GM19193 (cell line): ENCODE results near the gene BEST1.

Experiments
- POLR2A ChIP-seq: IDR thresholded peaks from 4 replicates; pipeline ENCODE4 v1.6.1; 2011; ENCODE audit not compliant: insufficient read depth, insufficient read length; ENCODE audit errors: extremely low read depth

Gene BEST1

DNA sequence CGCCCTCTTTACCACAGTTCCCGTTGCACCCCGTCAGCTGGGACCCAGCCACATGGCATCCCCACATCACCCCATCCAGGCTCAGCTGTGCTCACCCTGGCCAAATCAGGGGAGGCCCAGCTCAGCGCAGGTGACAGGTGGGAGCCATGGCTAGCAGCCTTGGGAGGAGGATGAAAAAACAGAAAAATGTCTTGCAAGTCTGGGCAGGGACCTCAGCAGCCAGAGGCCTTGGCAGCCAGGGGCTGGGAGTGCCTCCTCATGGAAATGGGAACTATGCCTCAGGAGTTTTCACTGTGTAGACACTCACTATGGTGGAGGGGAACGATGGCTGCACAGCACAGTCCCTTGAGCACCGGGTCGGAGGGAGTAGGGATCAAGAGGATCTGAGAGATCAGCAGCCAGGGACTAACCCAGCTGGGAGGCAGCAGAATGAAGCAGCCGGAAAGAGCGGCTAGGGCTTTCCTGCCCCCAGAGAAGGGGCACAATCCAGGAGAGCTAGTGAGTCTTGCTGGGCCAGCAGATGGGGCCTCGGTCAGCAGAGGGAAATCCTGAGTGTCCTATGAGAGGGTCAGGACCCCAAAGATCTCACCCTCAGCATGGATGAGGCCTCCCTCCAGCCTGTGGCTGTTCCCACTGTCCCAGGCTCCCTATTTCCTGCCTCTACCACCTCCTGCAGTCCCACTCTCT, 23.5 kb downstream of the BEST1 start:
- TF ChIP-seq POLR2A = no peak

- no peak for TF ChIP-seq POLR2A
These were observed 24.8 kb downstream of the BEST1 start for GRCh38 chr11:61974766-61975631.

DNA sequence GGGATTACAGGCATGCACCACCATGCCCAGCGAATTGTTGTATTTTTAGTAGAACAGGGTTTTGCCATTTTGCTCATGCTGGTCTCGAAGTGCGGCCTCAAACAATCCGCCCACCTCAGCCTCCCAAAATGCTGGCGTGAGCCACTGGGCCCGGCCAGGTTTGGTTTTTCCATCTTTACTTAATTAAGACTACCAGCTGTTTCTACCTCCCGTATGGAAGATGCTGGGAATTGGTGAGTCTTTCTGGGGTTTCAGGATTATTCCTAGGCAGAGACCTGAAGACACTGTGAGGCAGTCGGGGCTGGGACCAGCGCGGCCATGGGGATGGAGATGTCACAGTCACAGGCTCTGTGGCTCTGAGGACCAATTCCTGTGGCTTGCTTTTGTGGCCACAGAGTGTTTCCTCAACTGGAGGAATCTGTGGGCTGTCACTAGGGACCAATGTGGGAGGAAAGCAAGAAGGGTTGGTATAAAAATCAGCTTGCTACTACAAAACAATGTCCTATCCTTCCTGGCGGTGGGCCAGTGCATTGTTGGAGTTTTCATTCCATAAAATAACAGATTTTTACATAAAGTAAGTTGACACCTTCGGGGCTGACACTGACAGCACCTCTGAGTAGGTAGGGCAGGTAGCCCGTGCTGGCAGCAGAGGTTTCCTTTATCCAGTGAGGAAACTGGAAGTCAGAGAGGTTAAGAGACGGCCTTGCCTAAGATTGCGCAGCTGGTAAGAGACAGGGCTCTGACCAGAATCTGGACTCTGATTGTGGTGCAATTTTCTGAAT, 25.7 kb downstream of the BEST1 start:
- no peak for TF ChIP-seq POLR2A

GRCh38 chr11:61976420-61976800, 26.3 kb downstream of the BEST1 start:
- no peak for TF ChIP-seq POLR2A

- no peak for TF ChIP-seq POLR2A
These were observed 26.8 kb downstream of the BEST1 start for GRCh38 chr11:61976813-61977475.

GRCh38 chr11:61978703-61979661, 28.8 kb downstream of the BEST1 start:
- no peak for TF ChIP-seq POLR2A

- TF ChIP-seq POLR2A = no peak
These were observed 30.8 kb downstream of the BEST1 start for GRCh38 chr11:61980783-61981541.

DNA sequence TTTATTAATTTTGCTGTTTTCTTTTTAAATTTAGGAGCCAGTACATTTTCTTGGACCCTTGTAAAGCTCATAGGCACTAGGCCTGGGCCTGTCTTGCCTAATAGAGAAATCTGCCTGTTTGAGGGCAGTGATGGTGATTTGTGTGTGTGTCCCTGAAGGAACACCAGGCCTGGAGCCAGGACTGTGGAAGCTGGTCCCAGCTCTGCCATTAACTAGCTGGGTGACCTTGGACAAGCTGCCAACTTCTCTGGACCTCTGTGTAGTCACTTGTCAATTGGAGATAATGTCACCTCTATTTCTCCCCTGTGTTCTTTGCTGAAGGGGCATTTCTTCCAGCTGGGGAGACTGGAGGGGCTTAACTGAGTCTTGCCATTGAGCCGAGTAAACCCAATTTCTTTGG, 33.3 kb downstream of the BEST1 start:
- no peak for TF ChIP-seq POLR2A

- TF ChIP-seq POLR2A = no peak
These were observed 35.7 kb downstream of the BEST1 start for GRCh38 chr11:61985869-61986268.

DNA sequence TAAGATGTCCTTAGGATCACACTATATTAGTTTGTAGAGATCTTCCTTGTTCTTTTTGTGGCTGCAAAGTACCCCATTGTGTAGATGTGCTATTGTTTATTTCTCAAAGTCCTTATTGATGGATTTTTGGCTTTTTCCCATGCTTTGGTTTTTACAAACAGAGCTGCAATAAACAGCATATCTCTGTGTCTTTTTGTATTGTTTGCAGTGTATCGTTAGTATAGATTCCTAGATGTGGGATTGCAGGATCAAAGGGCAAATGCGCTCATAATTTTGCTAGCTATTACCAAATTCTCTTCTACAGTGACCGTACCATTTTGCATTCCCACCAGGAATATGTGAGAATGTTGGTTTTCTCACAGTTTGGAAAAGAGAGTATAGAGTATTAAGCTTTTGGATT, 44.8 kb downstream of the BEST1 start:
- TF ChIP-seq POLR2A = no peak

DNA sequence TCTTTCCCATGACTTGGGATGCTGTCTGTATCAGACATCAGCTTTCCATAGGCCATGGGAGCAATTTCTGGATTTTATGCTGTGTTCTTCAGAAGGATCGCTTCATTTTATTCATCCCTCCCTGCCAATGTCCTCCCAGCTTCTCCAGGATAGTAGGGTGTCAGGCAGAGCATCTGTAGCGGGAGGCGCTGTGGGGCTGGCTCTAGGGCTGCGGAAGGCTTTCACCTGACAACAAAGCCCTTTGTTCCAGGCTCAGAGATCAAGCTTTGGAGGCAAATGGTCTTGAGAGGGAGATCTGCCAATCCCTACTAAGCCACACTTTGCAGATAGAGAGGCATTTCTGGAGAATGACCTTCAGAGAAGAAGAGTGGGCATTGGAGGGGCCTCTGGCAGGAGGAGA, 46.8 kb downstream of the BEST1 start:
- TF ChIP-seq POLR2A = no peak

- TF ChIP-seq POLR2A = no peak
These were observed 49.2 kb downstream of the BEST1 start for GRCh38 chr11:61999141-61999975.

DNA sequence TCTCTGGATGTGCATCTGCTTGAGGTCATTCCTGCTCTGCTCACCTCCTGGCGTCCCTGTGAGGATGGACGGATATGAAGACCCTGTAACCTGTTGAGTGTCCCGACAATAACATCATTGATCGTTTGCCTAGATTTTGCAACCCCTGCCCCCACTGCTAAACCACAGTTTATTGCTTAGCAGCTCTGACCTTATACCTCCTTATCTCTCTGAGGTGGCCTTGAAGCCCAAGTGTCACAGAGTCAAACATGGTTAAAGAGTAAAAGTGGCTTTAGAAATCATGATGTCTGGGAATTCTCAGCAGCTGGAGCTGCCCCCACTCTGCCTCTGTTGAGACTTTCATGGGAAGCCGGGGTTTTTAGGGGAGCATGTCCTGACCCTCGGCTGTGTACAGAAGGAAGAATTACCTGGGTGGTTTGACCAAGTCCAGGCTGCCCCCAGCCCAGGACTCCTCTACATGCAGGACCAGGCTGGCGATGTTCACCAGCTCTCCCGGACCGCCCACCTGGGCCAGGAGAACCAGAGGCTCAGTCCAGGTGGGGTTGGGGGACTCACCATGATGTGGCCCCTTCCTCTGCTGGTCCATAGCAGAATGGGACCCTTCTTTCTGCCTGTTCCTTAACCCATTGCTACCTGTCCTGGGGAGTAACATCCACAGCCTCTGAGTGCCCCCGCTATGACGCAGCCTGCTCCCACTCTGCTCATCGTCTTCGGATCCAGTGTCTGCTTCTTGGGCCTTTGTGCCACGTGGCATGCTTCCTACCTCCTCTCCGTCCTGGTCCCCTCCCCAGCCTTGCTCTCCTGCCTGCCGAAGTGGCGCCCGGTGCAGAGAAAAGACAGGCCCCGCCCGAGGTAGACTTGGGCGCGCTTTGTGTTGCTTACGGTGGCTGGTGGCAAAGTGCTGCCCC, 50.6 kb downstream of the BEST1 start:
- no peak for TF ChIP-seq POLR2A
